Peyer's patch (tissue), 4 donors: ENCODE results near the gene NGRN. TPM values are rescaled to one million over a fixed set of nuclear protein-coding genes. Genes with fewer than 3 reads are reported as not detected.

Experiments used
- DNase-seq, 3 donors: peaks; one replicate each; pipeline ENCODE4 v3.0.0-alpha.2; 2017 to 2019
- H3K27ac ChIP-seq, 4 donors: fragments of 200-600 bp; sonication (generic); one replicate each; pipeline ENCODE4 v1.5.1; 2016 to 2019
- H3K27me3 ChIP-seq, 2 donors: fragments of 200-600 bp; sonication (generic); one replicate each; pipeline ENCODE4 v1.5.1; 2019
- H3K36me3 ChIP-seq, 3 donors: fragments of 200-600 bp; sonication (generic); one replicate each; pipeline ENCODE4 v1.5.1; 2016 to 2019
- H3K4me1 ChIP-seq, 4 donors: fragments of 200-600 bp; sonication (generic); one replicate each; pipeline ENCODE4 v1.5.1; 2016 to 2019
- H3K4me3 ChIP-seq, 4 donors: fragments of 200-600 bp; sonication (generic); 1 replicate in 3 of 4; 2 replicates in 1 of 4; pipeline ENCODE4 v1.5.1; 2016 to 2019; ENCODE audit warnings: mild to moderate bottlenecking in 1 of 4
- H3K9me3 ChIP-seq, 4 donors: fragments of 200-600 bp; sonication (generic); one replicate each; pipeline ENCODE4 v1.5.1; 2016 to 2019; ENCODE audit warnings: mild to moderate bottlenecking in 1 of 4
- POLR2A ChIP-seq, 2 donors: fragments of 450-650 bp; IDR thresholded peaks; one replicate each; pipeline ENCODE4 v1.5.1; 2017; ENCODE audit warnings: antibody characterized with exemption in 2 of 2, mild to moderate bottlenecking in 2 of 2, moderate library complexity in 2 of 2
- total RNA-seq, 4 donors: library from RNA; depleted of rRNA; stranded (reverse); fragments of >200 nt; gene quantifications; one replicate each; pipeline ENCODE4 v1.1.0, GENCODE V29; 2016
- TF ChIP-seq, protein P1 (sequence below), 6 experiments: fragments of 450-650 bp in 4 of 6; fragments of 200-600 bp in 2 of 6; sonication (generic) in 1 of 6; IDR thresholded peaks; one replicate each; pipeline ENCODE4 v1.5.1; 2017 to 2019; ENCODE audit warnings: antibody characterized with exemption in 6 of 6, mild to moderate bottlenecking in 3 of 6, moderate library complexity in 1 of 6

Gene NGRN
- total RNA-seq, 4 donors from 2014 or later, result 33.5 to 48.7 (median 39.2) TPM

DNA sequence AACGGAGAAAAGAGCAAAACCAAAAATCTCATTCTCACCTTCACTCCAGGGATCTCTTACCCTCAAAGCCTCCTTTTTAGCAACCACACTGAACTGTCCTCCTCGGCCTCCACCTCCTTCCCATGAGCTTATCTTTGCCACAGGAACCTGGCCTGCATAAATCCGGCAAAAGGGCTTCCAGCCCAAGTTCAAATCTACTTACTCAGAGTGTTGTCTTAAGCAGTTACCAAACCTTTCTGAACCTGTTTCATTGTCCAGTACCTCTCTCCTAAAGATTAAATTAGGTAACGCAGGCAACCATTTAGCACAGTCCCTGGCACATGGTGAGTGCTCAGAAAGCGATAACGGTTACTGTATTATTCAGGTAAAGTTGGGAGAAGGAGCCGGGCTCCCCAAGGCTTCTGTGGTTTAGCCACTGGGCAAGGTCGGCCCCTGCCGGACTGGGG is 32.5 kb upstream of the NGRN start:
- Histone ChIP-seq H3K4me1 (peaks cover 5 to 54% (median 20%) of the 10 kb centered on the region in 4 donors), H3K4me3 (peak overlapping the region; percentile 66 to 91 (median 72)), H3K9me3 (no peaks in the 10 kb centered on the region), H3K27me3 (no peaks in the 10 kb centered on the region), H3K27ac (peak overlapping the region; percentile 93 to 99 (median 94)), H3K36me3 (peaks cover 0 to 50% (median 0%) of the 10 kb centered on the region in 3 donors)
- TF ChIP-seq, protein P1, sequence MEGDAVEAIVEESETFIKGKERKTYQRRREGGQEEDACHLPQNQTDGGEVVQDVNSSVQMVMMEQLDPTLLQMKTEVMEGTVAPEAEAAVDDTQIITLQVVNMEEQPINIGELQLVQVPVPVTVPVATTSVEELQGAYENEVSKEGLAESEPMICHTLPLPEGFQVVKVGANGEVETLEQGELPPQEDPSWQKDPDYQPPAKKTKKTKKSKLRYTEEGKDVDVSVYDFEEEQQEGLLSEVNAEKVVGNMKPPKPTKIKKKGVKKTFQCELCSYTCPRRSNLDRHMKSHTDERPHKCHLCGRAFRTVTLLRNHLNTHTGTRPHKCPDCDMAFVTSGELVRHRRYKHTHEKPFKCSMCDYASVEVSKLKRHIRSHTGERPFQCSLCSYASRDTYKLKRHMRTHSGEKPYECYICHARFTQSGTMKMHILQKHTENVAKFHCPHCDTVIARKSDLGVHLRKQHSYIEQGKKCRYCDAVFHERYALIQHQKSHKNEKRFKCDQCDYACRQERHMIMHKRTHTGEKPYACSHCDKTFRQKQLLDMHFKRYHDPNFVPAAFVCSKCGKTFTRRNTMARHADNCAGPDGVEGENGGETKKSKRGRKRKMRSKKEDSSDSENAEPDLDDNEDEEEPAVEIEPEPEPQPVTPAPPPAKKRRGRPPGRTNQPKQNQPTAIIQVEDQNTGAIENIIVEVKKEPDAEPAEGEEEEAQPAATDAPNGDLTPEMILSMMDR (IDR thresholded peaks at IDR 0.05), result peak in 3 of 6 experiments; percentile 15 to 81 (median 79)
- peak; percentile 28 to 52 for TF ChIP-seq POLR2A (IDR thresholded peaks at IDR 0.05)
- DNase-seq, result no peak

DNA sequence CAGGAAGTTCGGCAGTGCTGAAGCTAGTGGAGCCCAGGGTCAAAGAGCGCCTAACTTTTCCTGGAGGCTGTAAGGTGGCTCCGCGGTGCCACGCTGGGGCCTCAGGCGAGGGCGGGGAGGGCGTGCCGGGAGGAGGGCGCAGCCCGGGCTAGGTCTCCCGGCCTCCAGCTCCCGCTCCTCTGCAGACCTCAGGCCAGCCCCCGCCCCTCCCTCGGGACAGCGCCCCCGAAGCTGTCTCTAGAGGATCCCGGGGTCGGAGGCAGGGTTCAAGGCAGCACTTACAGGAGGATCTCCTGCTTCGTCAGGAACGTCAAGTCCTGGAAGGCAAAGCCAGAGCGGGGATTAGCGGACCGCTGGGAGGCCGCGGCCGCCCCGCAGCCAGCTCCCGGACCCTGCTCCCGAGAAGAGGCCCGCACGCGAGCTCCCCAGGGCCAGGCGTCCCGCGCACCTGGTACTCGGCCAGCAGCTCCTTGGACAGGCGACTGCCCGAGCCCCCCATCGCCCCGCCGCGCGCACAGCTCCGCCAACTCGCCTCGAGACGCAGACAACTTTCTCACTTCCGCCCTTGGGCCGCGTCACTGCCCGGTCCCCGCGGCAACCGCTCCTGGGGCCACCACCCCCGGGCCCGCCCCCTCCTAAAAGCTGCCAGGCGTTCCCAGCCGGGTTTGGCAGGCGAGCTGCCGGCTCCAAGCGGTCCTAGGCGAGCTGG is 31.9 kb upstream of the NGRN start, which contains the start of gene CIB1:
CIB1 (minus strand) TSS at position 555 of the 709 bp plus-strand sequence; CDS start at position 499, 56 bp downstream.
- peaks cover 0 to 50% (median 0%) of the 10 kb centered on the region in 3 donors for H3K36me3 ChIP-seq

DNA sequence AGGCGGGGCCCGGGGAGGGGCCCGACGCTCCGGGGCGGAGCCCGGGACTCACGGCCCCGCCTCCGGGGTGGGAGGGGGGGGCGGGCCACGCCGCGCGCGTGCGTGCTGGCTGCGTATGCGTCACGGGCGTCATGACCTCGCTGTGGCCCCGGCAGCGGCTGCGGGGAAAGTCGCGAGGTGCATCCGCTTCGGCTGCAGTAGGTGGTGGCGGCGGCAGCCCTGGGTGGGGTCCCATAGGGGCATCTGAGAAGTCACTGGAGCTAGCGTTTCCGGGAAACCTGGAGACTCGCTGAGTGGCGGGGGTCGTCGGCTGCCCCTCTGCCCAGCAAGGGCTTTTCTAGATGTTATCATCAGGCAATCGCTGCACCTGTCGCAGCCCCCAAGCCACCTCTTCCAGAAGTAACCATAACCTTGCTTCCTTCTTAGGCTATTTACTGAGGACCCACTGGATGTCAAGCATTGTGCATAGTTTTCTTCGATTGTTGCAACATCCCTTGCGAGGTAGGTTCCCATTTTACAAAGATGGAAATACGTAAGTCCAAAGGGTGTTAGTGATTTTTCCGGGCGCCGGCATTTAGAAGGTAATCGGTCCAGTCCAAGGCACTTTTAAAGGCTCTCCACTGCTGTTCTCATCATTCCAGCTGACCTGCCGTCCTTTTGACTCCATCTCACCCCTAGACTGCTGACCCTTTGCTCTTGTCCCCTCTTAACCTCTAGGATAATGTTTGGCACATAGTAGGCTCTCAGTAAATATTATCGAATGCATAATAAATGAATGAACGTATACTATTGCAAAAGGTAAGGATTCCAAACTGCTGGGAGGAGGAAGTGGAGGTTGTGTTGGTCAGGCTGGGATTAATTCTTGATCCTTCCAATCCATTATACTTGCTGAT is 31.1 kb upstream of the NGRN start, which contains the start of gene GDPGP1:
GDPGP1 (plus strand) TSS at position 114 of the 893 bp plus-strand sequence. CDS start 6,700 bp downstream, outside the sequence.
- Histone ChIP-seq H3K36me3 (peaks cover 0 to 47% (median 0%) of the 10 kb centered on the region in 3 donors), H3K27ac (peak within 1 kb of the TSS; percentile 93 to 99 (median 94)), H3K9me3 (no peaks in the 10 kb centered on the region), H3K4me1 (peaks cover 5 to 42% (median 20%) of the 10 kb centered on the region in 4 donors), H3K4me3 (peak within 1 kb of the TSS; percentile 66 to 91 (median 72)), H3K27me3 (no peaks in the 10 kb centered on the region)
- TF ChIP-seq POLR2A (IDR thresholded peaks at IDR 0.05), result peak; percentile 71 to 74
- TF ChIP-seq, protein P1 (IDR thresholded peaks at IDR 0.05), result no peak
- peak in 1 of 3 donors; percentile 93 for DNase-seq

More for the DNA sequence above, 31.9 kb upstream of the NGRN start, which contains the start of gene CIB1:
- H3K4me3 ChIP-seq, result peak within 1 kb of the TSS; percentile 66 to 91 (median 72)
- H3K27ac ChIP-seq, result peak within 1 kb of the TSS; percentile 93 to 99 (median 94)
- peaks cover 5 to 50% (median 20%) of the 10 kb centered on the region in 4 donors for H3K4me1 ChIP-seq
- peak; percentile 95 to 99 (median 98) for DNase-seq
- H3K27me3 ChIP-seq, result no peaks in the 10 kb centered on the region
- H3K9me3 ChIP-seq, result no peaks in the 10 kb centered on the region
- peak; percentile 44 to 45 for TF ChIP-seq POLR2A (IDR thresholded peaks at IDR 0.05)
- TF ChIP-seq, protein P1 (IDR thresholded peaks at IDR 0.05), result peak in 1 of 6 experiments; percentile 84

DNA sequence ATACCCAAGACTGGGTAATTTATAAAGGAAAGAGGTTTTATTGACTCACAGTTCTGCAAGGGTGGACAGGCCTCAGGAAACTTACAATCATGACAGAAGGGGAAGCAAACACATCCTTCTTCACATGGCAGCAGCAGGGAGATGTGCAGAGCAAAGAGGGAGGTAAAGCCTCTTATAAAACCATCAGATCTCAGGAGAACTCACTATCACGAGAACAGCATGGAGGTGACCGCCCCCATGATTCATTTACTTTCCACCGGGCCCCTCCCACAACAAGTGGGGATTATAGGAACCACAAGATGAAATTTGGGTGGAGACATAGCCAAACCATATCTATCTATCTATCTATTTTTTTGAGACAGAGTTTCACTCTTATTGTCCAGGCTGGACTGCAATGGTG is 26.1 kb upstream of the NGRN start:
- Histone ChIP-seq H3K4me1 (peaks cover 0 to 6% (median 2%) of the 10 kb centered on the region in 4 donors), H3K9me3 (no peaks in the 10 kb centered on the region), H3K27me3 (no peaks in the 10 kb centered on the region), H3K36me3 (peaks cover 0 to 45% (median 0%) of the 10 kb centered on the region in 3 donors), H3K27ac (no peak overlapping the region), H3K4me3 (no peak overlapping the region)
- TF ChIP-seq, protein P1 (IDR thresholded peaks at IDR 0.05), result no peak
- TF ChIP-seq POLR2A (IDR thresholded peaks at IDR 0.05), result no peak
- DNase-seq, result no peak

DNA sequence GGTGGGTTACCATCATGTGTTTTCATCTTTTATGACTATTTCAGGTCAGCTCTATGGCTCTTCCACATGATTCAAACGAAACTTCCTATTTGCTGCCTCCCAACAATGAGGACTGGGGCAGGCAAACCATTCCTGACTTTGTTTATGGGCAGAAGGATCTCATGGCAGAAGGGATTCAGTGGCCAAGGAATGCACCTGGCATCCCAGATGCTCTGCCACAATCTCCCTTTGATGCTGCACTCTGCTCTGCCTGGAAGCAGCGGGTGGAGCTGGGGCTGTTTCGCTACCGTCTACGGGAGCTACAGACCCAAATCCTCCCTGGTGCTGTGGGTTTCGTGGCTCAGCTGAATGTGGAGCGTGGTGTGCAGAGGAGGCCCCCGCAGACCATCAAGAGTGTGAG is 24.6 kb upstream of the NGRN start:
- Histone ChIP-seq H3K9me3 (no peaks in the 10 kb centered on the region), H3K4me3 (no peak overlapping the region), H3K36me3 (peaks cover 0 to 45% (median 0%) of the 10 kb centered on the region in 3 donors), H3K27ac (no peak overlapping the region), H3K27me3 (no peaks in the 10 kb centered on the region), H3K4me1 (no peaks in the 10 kb centered on the region)
- no peak for TF ChIP-seq POLR2A (IDR thresholded peaks at IDR 0.05)
- TF ChIP-seq, protein P1 (IDR thresholded peaks at IDR 0.05), result no peak
- DNase-seq, result no peak
